Psoas muscle (tissue), 8 donors: ENCODE results near the gene USP24. TPM values are rescaled to one million over a fixed set of nuclear protein-coding genes. Genes with fewer than 3 reads are reported as not detected.
A peak's percentile ranks its signal among the peaks of the same experiment; 100 is the strongest.

Source experiments
- ATAC-seq, 4 donors: fragments of 200-7000 bp; cut with Tn5 transposase; one replicate each; pipeline ENCODE4 v1.9.1; 2020; ENCODE audit warnings: moderate library complexity in 3 of 4, mild to moderate bottlenecking in 2 of 4
- DNase-seq, 2 donors: peaks; one replicate each; pipeline ENCODE4 v3.0.0-alpha.2; 2020
- H3K27ac ChIP-seq: fragments of 200-600 bp; one replicate; pipeline ENCODE4 v1.8.0; 2022
- H3K27me3 ChIP-seq, 3 donors: fragments of 200-600 bp in 1 of 3; one replicate each; pipeline versions ENCODE4 v1.6.1 to v1.8.0; 2013 to 2022; ENCODE audit warnings: low read length in 2 of 3, mild to moderate bottlenecking in 2 of 3, moderate library complexity in 1 of 3; ENCODE audit not compliant: insufficient read depth in 3 of 3
- H3K36me3 ChIP-seq, 2 donors: fragments of 200-600 bp in 1 of 2; one replicate each; pipeline versions ENCODE4 v1.6.1 to v1.8.0; 2013 to 2022; ENCODE audit warnings: low read depth in 1 of 2, mild to moderate bottlenecking in 1 of 2, moderate library complexity in 1 of 2; ENCODE audit not compliant: insufficient read depth in 1 of 2
- H3K4me1 ChIP-seq: fragments of 200-600 bp; one replicate; pipeline ENCODE4 v1.8.0; 2022
- H3K4me3 ChIP-seq: fragments of 200-600 bp; one replicate; pipeline ENCODE4 v1.8.0; 2022; ENCODE audit warnings: mild to moderate bottlenecking
- H3K9me3 ChIP-seq: fragments of 200-600 bp; one replicate; pipeline ENCODE4 v1.8.0; 2022
- WGBS, 3 donors: extraction: QIAGEN DNeasy Blood & Tissue Kit; methylation state at CpG; one replicate each; pipeline versions ENCODE4 v1.1.6 to v1.1.7; 2013; 5-methylcytosine and 5-hydroxymethylcytosine counted together
- intact Hi-C, 2 donors: fragments of 100-400 bp; cut with DNase I; formaldehyde crosslinking; loops; one replicate each; pipeline versions ENCODE4 v1.11.0 to v1.14.2; 2022
- polyA plus RNA-seq, 3 donors: library from polyadenylated mRNA; stranded (reverse); fragments of 200-250 nt; gene quantifications; one replicate each; pipeline ENCODE4 v1.2.3, GENCODE V29; 2013
- total RNA-seq, 4 donors: library from RNA; stranded (reverse); fragmentation: NEBNext Ultra II Directional in 2 of 4; extraction: Animal tissue kit (Norgen Biotek cat#: 25700) in 2 of 4; gene quantifications; one replicate each; pipeline versions ENCODE4 v1.2.1 to v1.2.4, GENCODE V29; 2021 to 2023
- TF ChIP-seq, protein P1 (sequence below): fragments of 200-600 bp; IDR thresholded peaks from one replicate; pipeline ENCODE4 v1.8.0; 2022; ENCODE audit warnings: antibody characterized with exemption
- donor health status: healthy with polysubstance abuse.
- donor health status: DM: no; HTN: no; CAD: no; lungs with moderate emphysema.
- donor health status: Bipolar disorder and iron deficiency.
- donor health status: healthy.
- donor health status: DM: yes; HTN: yes; CAD: no.
- donor health status: DM: no; HTN: no; CAD: no.
- donor health status: DM: no; HTN: no; CAD: no.
- donor health status: DM: yes; HTN: yes; CAD: no.

The USP24 gene
- total and polyA plus RNA-seq, 7 donors = 14.6 to 67.9 (median 53.2) TPM

- Histone ChIP-seq H3K36me3 (peaks cover 7 to 96% of the 10 kb centered on the region in 2 donors), H3K27me3 (no peaks in the 10 kb centered on the region), H3K4me3 (no peak overlapping the region), H3K27ac (no peak overlapping the region), H3K4me1 (no peaks in the 10 kb centered on the region), H3K9me3 (no peaks in the 10 kb centered on the region)
- 63 to 89% (median 83%) methylated on average over 2 of the region's 2 CpGs for WGBS, 3 donors
- TF ChIP-seq, protein P1, sequence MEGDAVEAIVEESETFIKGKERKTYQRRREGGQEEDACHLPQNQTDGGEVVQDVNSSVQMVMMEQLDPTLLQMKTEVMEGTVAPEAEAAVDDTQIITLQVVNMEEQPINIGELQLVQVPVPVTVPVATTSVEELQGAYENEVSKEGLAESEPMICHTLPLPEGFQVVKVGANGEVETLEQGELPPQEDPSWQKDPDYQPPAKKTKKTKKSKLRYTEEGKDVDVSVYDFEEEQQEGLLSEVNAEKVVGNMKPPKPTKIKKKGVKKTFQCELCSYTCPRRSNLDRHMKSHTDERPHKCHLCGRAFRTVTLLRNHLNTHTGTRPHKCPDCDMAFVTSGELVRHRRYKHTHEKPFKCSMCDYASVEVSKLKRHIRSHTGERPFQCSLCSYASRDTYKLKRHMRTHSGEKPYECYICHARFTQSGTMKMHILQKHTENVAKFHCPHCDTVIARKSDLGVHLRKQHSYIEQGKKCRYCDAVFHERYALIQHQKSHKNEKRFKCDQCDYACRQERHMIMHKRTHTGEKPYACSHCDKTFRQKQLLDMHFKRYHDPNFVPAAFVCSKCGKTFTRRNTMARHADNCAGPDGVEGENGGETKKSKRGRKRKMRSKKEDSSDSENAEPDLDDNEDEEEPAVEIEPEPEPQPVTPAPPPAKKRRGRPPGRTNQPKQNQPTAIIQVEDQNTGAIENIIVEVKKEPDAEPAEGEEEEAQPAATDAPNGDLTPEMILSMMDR = no peak
- ATAC-seq (no peak), DNase-seq (no peak)
- intact Hi-C loops = loop anchor here in 1 of 2 donors (10.0 kb wide), 1 partner anchor 1453 kb away; no protein-coding TSS in a partner anchor
These were observed 83.4 kb downstream of the USP24 start for GRCh38 chr1:55131801-55132200.

DNA sequence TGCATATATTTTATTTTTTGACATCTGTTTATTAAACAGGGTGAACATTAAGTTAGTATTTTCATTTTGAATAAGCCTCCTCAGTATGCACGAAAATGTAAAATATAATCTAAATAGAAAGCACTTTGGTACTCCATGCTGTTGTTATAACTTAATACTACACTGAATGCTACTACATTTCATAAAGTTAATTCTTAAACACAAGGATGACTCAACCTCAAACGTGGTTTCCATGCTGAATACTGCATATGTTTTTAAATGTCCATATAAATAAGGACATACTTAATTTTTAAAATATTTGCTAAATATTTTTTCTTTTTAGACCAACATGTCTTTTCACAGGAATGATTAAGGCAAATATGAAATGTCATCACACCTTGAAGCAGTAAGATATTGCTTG is 83.9 kb downstream of the USP24 start:
- WGBS, 3 donors = 83 to 89% (median 85%) methylated on average over 2 of the region's 2 CpGs

DNA sequence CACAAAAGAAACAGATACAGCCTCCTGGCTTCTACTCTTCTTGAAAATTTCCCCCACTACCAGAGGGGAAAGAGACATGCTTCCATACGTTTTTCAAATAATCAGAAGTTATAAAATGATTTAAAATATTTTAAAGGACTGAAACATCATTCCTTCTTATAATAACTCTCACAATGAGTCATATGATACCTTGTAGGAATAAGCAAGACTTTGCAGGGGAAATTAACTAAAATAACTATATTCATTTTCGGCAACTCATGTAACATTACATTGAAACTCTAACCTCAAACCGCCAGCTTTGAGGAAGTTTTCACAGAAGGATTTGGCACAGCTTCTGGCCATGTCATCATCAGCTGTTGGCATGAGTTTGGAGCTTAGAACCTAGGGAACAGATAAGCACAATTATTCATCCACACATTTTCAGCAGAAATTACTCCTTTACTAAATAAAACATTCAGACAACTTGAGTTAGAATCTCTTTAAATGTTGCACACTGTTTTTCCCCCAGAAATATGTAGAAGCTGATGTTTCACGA is 85.9 kb downstream of the USP24 start:
- intact Hi-C loops = no loop called here
- no peak for ATAC-seq
- peaks cover 2 to 96% of the 10 kb centered on the region in 2 donors for H3K36me3 ChIP-seq

More for the DNA sequence above, 83.9 kb downstream of the USP24 start:
- Histone ChIP-seq H3K4me3 (no peak overlapping the region), H3K27me3 (no peaks in the 10 kb centered on the region), H3K4me1 (no peaks in the 10 kb centered on the region), H3K36me3 (peaks cover 4 to 96% of the 10 kb centered on the region in 2 donors), H3K9me3 (no peaks in the 10 kb centered on the region), H3K27ac (no peak overlapping the region)
- ATAC-seq (no peak), DNase-seq (no peak)
- intact Hi-C loops = loop anchor here in 1 of 2 donors (10.0 kb wide), 1 partner anchor 1454 kb away; no protein-coding TSS in a partner anchor
- TF ChIP-seq, protein P1 = no peak

GRCh38 chr1:55128418-55128995 is 86.7 kb downstream of the USP24 start:
- no peak overlapping the region for H3K4me3 ChIP-seq
- no peaks in the 10 kb centered on the region for H3K9me3 ChIP-seq
- ATAC-seq = no peak
- no peak for DNase-seq
- peaks cover 2 to 96% of the 10 kb centered on the region in 2 donors for H3K36me3 ChIP-seq
- no peaks in the 10 kb centered on the region for H3K27me3 ChIP-seq
- no peaks in the 10 kb centered on the region for H3K4me1 ChIP-seq
- WGBS, 3 donors = 94 to 100% (median 97%) methylated on average over 7 of the region's 7 CpGs
- H3K27ac ChIP-seq = no peak overlapping the region
- intact Hi-C loops = no loop called here
- TF ChIP-seq, protein P1 = no peak

More for the DNA sequence above, 85.9 kb downstream of the USP24 start:
- peak in 1 of 2 donors; percentile 15 for DNase-seq
- no peak overlapping the region for H3K4me3 ChIP-seq
- H3K4me1 ChIP-seq = no peaks in the 10 kb centered on the region
- TF ChIP-seq, protein P1 = no peak
- H3K27ac ChIP-seq = no peak overlapping the region
- no peaks in the 10 kb centered on the region for H3K9me3 ChIP-seq
- 64 to 79% (median 73%) methylated on average over 4 of the region's 4 CpGs for WGBS, 3 donors
- no peaks in the 10 kb centered on the region for H3K27me3 ChIP-seq
